Muscle layer of duodenum (tissue), 2 donors: Measurements from ENCODE around the gene DUSP2.
A peak's percentile ranks its signal among the peaks of the same experiment; 100 is the strongest.

Source experiments
- H3K27ac ChIP-seq: one replicate; pipeline ENCODE4 v1.7.0; 2013; ENCODE audit warnings: mild to moderate bottlenecking, low read length
- H3K27me3 ChIP-seq: one replicate; pipeline ENCODE4 v1.7.0; 2013; ENCODE audit warnings: low read depth, mild to moderate bottlenecking, control low read depth, low read length
- H3K36me3 ChIP-seq, 2 donors: one replicate each; pipeline ENCODE4 v1.7.0; 2013; ENCODE audit warnings: low read length in 2 of 2, control low read depth in 1 of 2, mild to moderate bottlenecking in 1 of 2; ENCODE audit not compliant: insufficient read depth in 2 of 2, control insufficient read depth in 1 of 2
- H3K4me1 ChIP-seq, 2 donors: one replicate each; pipeline ENCODE4 v1.7.0; 2013; ENCODE audit warnings: low read length in 2 of 2, mild to moderate bottlenecking in 2 of 2, control low read depth in 1 of 2, moderate library complexity in 1 of 2; ENCODE audit not compliant: insufficient read depth in 2 of 2, control insufficient read depth in 1 of 2
- H3K4me3 ChIP-seq, 2 donors: one replicate each; pipeline ENCODE4 v1.7.0; 2013; ENCODE audit warnings: low read length in 2 of 2, low read depth in 1 of 2, mild to moderate bottlenecking in 1 of 2
- H3K9me3 ChIP-seq, 2 donors: one replicate each; pipeline ENCODE4 v1.7.0; 2013; ENCODE audit warnings: low read length in 2 of 2, control low read depth in 1 of 2, mild to moderate bottlenecking in 1 of 2; ENCODE audit not compliant: control insufficient read depth in 1 of 2
- donor health status: healthy.

Gene DUSP2

DNA sequence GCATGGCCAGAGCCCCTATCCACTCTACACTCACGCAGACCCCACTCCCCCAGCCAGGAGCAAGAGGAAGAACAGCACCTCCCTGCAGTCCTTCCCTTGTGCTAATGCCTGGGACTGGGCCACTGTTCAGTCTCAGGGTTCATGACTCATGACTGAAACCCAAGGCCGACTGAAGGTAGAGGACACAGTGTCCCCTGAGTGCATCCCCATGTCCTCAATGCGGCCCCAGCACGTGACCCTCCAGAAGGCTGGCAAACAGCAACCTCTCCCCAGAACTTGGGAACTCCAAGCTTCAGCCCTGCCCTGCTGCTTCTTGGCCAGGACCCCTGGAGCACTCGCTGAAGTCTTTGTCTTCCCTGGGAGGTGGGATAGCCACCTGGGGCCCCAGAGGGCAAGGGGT, 22.8 kb downstream of the DUSP2 start:
- H3K27ac ChIP-seq: no peak overlapping the region
- no peaks in the 10 kb centered on the region for H3K9me3 ChIP-seq
- H3K27me3 ChIP-seq: peaks cover 26% of the 10 kb centered on the region
- H3K4me3 ChIP-seq: no peak overlapping the region
- no peaks in the 10 kb centered on the region for H3K4me1 ChIP-seq
- no peaks in the 10 kb centered on the region for H3K36me3 ChIP-seq

DNA sequence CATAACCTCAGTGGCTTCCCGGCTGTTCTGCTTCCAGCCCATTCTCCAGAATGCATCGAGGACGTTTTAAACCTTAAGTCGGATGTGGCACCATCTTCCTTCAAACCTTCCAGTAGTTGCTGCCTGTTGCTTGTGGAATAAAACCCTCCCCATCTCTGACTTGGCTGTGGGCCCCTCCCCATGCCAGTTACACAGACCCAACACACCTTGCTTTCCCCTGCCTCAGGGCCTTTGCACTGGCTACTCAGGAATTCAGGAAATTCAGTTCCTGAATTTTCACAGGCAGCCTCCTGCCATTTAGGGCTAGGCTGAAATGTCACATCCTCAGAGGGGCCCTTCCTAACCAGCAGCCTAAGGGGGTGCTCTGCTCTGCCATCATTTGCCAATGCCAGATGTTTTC, 23.8 kb downstream of the DUSP2 start:
- no peaks in the 10 kb centered on the region for H3K36me3 ChIP-seq
- H3K27me3 ChIP-seq: peaks cover 28% of the 10 kb centered on the region
- H3K4me3 ChIP-seq: no peak overlapping the region
- H3K9me3 ChIP-seq: no peaks in the 10 kb centered on the region
- H3K27ac ChIP-seq: no peak overlapping the region
- peaks cover 0 to 2% of the 10 kb centered on the region in 2 donors for H3K4me1 ChIP-seq

GRCh38 chr2:96120991-96121390, 24.2 kb downstream of the DUSP2 start:
- Histone ChIP-seq H3K4me3 (no peak overlapping the region), H3K36me3 (no peaks in the 10 kb centered on the region), H3K27me3 (peaks cover 28% of the 10 kb centered on the region), H3K9me3 (no peaks in the 10 kb centered on the region), H3K27ac (no peak overlapping the region), H3K4me1 (peaks cover 0 to 6% of the 10 kb centered on the region in 2 donors)

DNA sequence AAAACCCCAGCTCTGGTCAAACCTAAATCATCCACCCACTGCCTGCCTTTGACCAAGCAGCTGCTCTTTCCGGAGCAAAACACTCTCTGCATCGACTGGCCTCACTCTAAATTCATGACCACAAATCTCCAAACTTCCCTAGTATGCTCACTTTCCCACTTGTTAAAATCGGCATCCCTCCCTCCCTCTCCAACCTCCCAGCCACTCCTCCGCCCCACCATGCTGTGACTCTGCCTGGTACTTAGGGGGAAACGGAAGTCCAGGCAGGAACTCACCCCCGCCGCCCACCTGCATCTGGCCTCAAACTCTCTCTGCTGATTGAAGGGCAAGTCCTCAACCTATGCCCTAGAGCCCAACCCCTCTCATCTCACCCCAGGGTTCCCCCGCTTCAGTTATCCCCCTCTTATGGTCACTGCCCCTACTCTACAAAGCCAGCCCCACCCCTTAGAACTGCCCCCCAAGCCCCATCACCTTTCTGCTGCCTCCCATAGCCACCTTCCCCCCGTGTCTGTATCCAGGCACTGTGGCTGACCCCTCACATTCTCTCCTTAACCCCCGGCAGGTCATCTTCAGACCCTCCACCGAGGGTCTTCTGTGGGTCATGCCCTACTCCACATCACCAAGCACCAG, 25.0 kb downstream of the DUSP2 start:
- no peak overlapping the region for H3K27ac ChIP-seq
- H3K27me3 ChIP-seq: peaks cover 28% of the 10 kb centered on the region
- peaks cover 0 to 7% of the 10 kb centered on the region in 2 donors for H3K4me1 ChIP-seq
- H3K4me3 ChIP-seq: no peak overlapping the region
- H3K36me3 ChIP-seq: no peaks in the 10 kb centered on the region
- no peaks in the 10 kb centered on the region for H3K9me3 ChIP-seq

DNA sequence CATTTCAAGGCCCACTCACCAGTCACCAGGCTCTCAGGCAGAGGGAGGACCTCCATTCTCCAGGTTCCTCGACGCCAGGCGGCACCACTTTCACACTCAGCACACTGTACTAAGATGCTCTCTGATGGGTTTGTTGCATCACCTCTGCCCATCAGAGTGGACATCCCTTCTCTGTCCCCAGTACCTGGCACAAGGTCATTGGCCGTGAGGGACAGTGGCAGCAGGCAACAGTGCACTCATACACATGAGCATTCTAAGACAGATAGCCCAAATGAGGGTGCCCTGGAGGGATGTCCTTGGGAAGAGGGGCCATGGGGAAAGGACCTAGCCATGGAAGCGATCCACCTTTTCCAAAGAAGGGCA, 25.9 kb downstream of the DUSP2 start:
- Histone ChIP-seq H3K4me3 (no peak overlapping the region), H3K27me3 (peaks cover 28% of the 10 kb centered on the region), H3K27ac (no peak overlapping the region), H3K4me1 (peaks cover 0 to 7% of the 10 kb centered on the region in 2 donors), H3K36me3 (no peaks in the 10 kb centered on the region), H3K9me3 (no peaks in the 10 kb centered on the region)

DNA sequence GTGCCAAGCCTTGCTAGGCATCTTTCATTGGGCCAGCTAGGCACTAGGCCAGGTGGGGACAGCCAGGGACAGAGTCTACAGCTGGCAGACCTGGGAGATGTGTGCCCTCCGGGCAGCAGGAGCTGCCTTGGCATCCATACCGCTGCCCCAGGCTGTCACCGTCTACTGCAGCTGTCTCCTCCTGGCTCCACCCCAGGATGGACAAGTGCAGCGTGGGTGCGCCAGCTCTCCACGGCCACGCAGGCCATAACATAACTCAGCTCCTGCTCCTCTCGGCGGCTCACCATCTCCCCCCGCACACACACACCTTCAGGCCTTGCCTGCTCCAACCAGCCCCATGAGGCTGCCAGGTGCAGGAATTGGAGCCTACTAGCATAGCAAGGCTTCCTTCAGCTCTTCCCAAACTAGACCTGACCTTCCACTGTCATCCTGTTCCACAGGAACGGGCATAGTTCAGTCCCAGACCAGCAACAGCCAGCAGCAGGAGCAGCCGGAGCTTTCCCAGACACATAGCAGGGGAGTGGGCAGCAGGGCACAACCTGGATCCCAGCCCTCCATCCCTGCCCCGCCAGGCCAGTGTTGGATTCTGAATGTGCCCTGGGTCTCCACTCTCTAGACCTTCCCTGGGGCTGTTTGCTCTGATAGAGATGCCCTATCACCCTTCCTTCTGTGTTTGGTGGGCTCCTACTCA, 26.4 kb downstream of the DUSP2 start:
- Histone ChIP-seq H3K27ac (no peak overlapping the region), H3K4me3 (no peak overlapping the region), H3K27me3 (peaks cover 28% of the 10 kb centered on the region), H3K36me3 (no peaks in the 10 kb centered on the region), H3K9me3 (no peaks in the 10 kb centered on the region), H3K4me1 (peaks cover 0 to 7% of the 10 kb centered on the region in 2 donors)

GRCh38 chr2:96117701-96118588, 27.3 kb downstream of the DUSP2 start:
- Histone ChIP-seq H3K9me3 (no peaks in the 10 kb centered on the region), H3K4me1 (peaks cover 0 to 7% of the 10 kb centered on the region in 2 donors), H3K4me3 (no peak overlapping the region), H3K27ac (no peak overlapping the region), H3K27me3 (peaks cover 28% of the 10 kb centered on the region), H3K36me3 (no peaks in the 10 kb centered on the region)

GRCh38 chr2:96116879-96117533, 28.2 kb downstream of the DUSP2 start:
- Histone ChIP-seq H3K4me3 (peak overlapping the region in 1 of 2 donors; percentile 61), H3K27ac (no peak overlapping the region), H3K27me3 (peaks cover 28% of the 10 kb centered on the region)

DNA sequence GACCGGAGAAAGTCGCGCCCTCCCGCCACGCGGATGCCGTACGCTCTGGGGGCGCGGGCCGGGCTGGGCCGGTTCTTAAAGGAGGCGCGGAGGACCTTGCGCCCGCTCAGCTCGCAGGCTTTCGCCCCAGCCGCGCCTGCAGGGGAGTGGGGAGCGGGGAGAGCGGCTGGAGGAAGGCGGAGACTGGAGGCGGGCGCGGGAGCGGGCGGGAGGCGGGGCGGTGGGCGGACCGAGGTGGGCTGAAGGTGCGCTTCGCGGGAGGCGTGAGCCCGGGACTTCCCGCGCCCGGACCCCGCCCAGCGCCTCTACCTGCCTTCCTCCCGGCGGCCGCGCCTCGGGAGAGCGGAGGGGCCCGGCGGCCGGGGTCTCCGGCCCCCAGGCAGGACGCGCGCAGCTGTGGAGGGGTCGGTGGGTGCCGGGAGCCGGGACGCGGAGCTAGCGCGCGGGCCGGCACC, 28.8 kb downstream of the DUSP2 start, which contains the start of gene ADRA2B:
ADRA2B (minus strand) TSS at position 148 of the 455 bp plus-strand sequence. CDS start 422 bp downstream, outside the sequence.
- peak within 1 kb of the TSS in 1 of 2 donors; percentile 61 for H3K4me3 ChIP-seq
- H3K36me3 ChIP-seq: no peaks in the 10 kb centered on the region
- H3K27me3 ChIP-seq: peaks cover 28% of the 10 kb centered on the region
- peaks cover 0 to 7% of the 10 kb centered on the region in 2 donors for H3K4me1 ChIP-seq
- no peak within 1 kb of the TSS for H3K27ac ChIP-seq
- H3K9me3 ChIP-seq: no peaks in the 10 kb centered on the region

More at GRCh38 chr2:96116879-96117533, 28.2 kb downstream of the DUSP2 start:
- Histone ChIP-seq H3K9me3 (no peaks in the 10 kb centered on the region), H3K36me3 (no peaks in the 10 kb centered on the region), H3K4me1 (peaks cover 0 to 7% of the 10 kb centered on the region in 2 donors)

GRCh38 chr2:96115631-96116423, 29.4 kb downstream of the DUSP2 start:
- no peaks in the 10 kb centered on the region for H3K36me3 ChIP-seq
- H3K27ac ChIP-seq: no peak overlapping the region
- H3K4me1 ChIP-seq: peaks cover 0 to 7% of the 10 kb centered on the region in 2 donors
- no peaks in the 10 kb centered on the region for H3K9me3 ChIP-seq
- peak overlapping the region in 1 of 2 donors; percentile 61 for H3K4me3 ChIP-seq
- peaks cover 22% of the 10 kb centered on the region for H3K27me3 ChIP-seq
